Karpas-422 (cell line): ENCODE data around the gene LRRFIP1. TPM values are rescaled to one million over a fixed set of nuclear protein-coding genes. Genes with fewer than 3 reads are reported as not detected.

Experiments used
- DNase-seq: peaks from one replicate; pipeline ENCODE4 v3.0.0-alpha.2; 2015
- H2AFZ ChIP-seq: fragments of 200-600 bp; sonication (generic); 2 replicates; pipeline ENCODE4 v1.6.1; 2014; ENCODE audit warnings: antibody characterized with exemption, low read length, mixed read lengths
- H3K27ac ChIP-seq: fragments of 200-600 bp; sonication (generic); 2 replicates; pipeline ENCODE4 v1.5.1; 2014; ENCODE audit warnings: mild to moderate bottlenecking, low read length, moderate library complexity
- H3K27me3 ChIP-seq: fragments of 200-600 bp; sonication (generic); 2 replicates; pipeline ENCODE4 v1.6.1; 2014; ENCODE audit warnings: low read length, mixed read lengths
- H3K36me3 ChIP-seq: fragments of 200-600 bp; sonication (generic); 2 replicates; pipeline ENCODE4 v1.6.1; 2014; ENCODE audit warnings: low read length, mixed read lengths; ENCODE audit not compliant: insufficient read depth
- H3K4me1 ChIP-seq: fragments of 200-600 bp; sonication (generic); 2 replicates; pipeline ENCODE4 v1.6.1; 2014; ENCODE audit warnings: mild to moderate bottlenecking, low read length, mixed read lengths
- H3K4me2 ChIP-seq: fragments of 200-600 bp; sonication (generic); 2 replicates; pipeline ENCODE4 v1.6.1; 2014; ENCODE audit warnings: low read length, low read depth, mild to moderate bottlenecking; ENCODE audit not compliant: poor library complexity, severe bottlenecking
- H3K4me3 ChIP-seq: fragments of 200-600 bp; sonication (generic); 2 replicates; pipeline ENCODE4 v1.5.1; 2014; ENCODE audit warnings: mild to moderate bottlenecking, antibody characterized with exemption, low read length, mixed read lengths
- H3K79me2 ChIP-seq: fragments of 200-600 bp; sonication (generic); 2 replicates; pipeline ENCODE4 v1.6.1; 2014; ENCODE audit warnings: mild to moderate bottlenecking, low read length, mixed read lengths
- H3K9ac ChIP-seq: fragments of 200-600 bp; sonication (generic); 2 replicates; pipeline ENCODE4 v1.6.0; 2014; ENCODE audit warnings: low read length
- H3K9me2 ChIP-seq: fragments of 200-600 bp; sonication (generic), shearing (Covaris generic); replicated peaks from 2 replicates; pipeline ENCODE4 v1.6.0; 2014; ENCODE audit warnings: mild to moderate bottlenecking, low read length, moderate library complexity; ENCODE audit not compliant: insufficient read depth
- H3K9me3 ChIP-seq: fragments of 300-700, 200-600 bp; sonication (generic); 2 replicates; pipeline ENCODE4 v1.6.1; 2014; ENCODE audit warnings: low read length, mixed read lengths
- H4K20me1 ChIP-seq: fragments of 200-600 bp; sonication (generic); 2 replicates; pipeline ENCODE4 v1.6.1; 2014; ENCODE audit warnings: mild to moderate bottlenecking, antibody characterized with exemption, low read length, low read depth; ENCODE audit not compliant: insufficient read depth
- total RNA-seq: library from RNA; depleted of rRNA; stranded (reverse); fragments of >200 nt; shearing (Covaris generic); gene quantifications from 2 replicates; pipeline ENCODE4 v1.2.3, GENCODE V29; 2014; ENCODE audit warnings: low replicate concordance

The LRRFIP1 gene
- total RNA-seq, 1 experiment from 2014 or later = 29.9 TPM

- no peak overlapping the region for H3K4me2 ChIP-seq
- H3K9ac ChIP-seq = no peak overlapping the region
- no peaks in the 10 kb centered on the region for H4K20me1 ChIP-seq
- H3K27me3 ChIP-seq = no peaks in the 10 kb centered on the region
- no peak overlapping the region for H3K4me3 ChIP-seq
- DNase-seq = no peak
- no peaks in the 10 kb centered on the region for H3K4me1 ChIP-seq
- no peaks in the 10 kb centered on the region for H3K9me3 ChIP-seq
- H3K79me2 ChIP-seq = no peaks in the 10 kb centered on the region
- H3K27ac ChIP-seq = no peak overlapping the region
- no peaks in the 10 kb centered on the region for H3K9me2 ChIP-seq
- no peak overlapping the region for H2AFZ ChIP-seq
- no peaks in the 10 kb centered on the region for H3K36me3 ChIP-seq
Observed at GRCh38 chr2:237648016-237648381, 20.6 kb downstream of the LRRFIP1 start.

GRCh38 chr2:237649541-237650454 lies 22.4 kb downstream of the LRRFIP1 start:
- no peak for DNase-seq

GRCh38 chr2:237650455-237650850 lies 23.1 kb downstream of the LRRFIP1 start:
- Histone ChIP-seq H3K9me2 (no peaks in the 10 kb centered on the region), H3K9me3 (no peaks in the 10 kb centered on the region), H3K36me3 (no peaks in the 10 kb centered on the region), H3K4me1 (peaks cover 5% of the 10 kb centered on the region; the same call in 1 of the 2 replicates), H3K4me3 (no peak overlapping the region), H3K4me2 (no peak overlapping the region), H4K20me1 (no peaks in the 10 kb centered on the region), H3K79me2 (no peaks in the 10 kb centered on the region), H3K27me3 (no peaks in the 10 kb centered on the region), H2AFZ (no peak overlapping the region), H3K9ac (no peak overlapping the region), H3K27ac (no peak overlapping the region)
- DNase-seq = no peak

More at GRCh38 chr2:237649541-237650454, 22.4 kb downstream of the LRRFIP1 start:
- no peaks in the 10 kb centered on the region for H3K9me2 ChIP-seq
- H2AFZ ChIP-seq = no peak overlapping the region
- H3K4me1 ChIP-seq = peaks cover 5% of the 10 kb centered on the region; the same call in 1 of the 2 replicates
- H4K20me1 ChIP-seq = no peaks in the 10 kb centered on the region
- no peaks in the 10 kb centered on the region for H3K27me3 ChIP-seq
- no peak overlapping the region for H3K4me2 ChIP-seq
- H3K27ac ChIP-seq = no peak overlapping the region
- H3K36me3 ChIP-seq = no peaks in the 10 kb centered on the region
- no peaks in the 10 kb centered on the region for H3K9me3 ChIP-seq
- no peak overlapping the region for H3K4me3 ChIP-seq
- H3K9ac ChIP-seq = no peak overlapping the region
- H3K79me2 ChIP-seq = no peaks in the 10 kb centered on the region

- H3K9ac ChIP-seq = no peak overlapping the region
- H3K9me3 ChIP-seq = no peaks in the 10 kb centered on the region
- H3K27ac ChIP-seq = no peak overlapping the region
- no peaks in the 10 kb centered on the region for H3K9me2 ChIP-seq
- DNase-seq = no peak
- H3K4me3 ChIP-seq = no peak overlapping the region
- no peaks in the 10 kb centered on the region for H3K36me3 ChIP-seq
- no peak overlapping the region for H2AFZ ChIP-seq
- H3K4me1 ChIP-seq = peaks cover 5% of the 10 kb centered on the region; the same call in 1 of the 2 replicates
- no peaks in the 10 kb centered on the region for H3K27me3 ChIP-seq
- no peaks in the 10 kb centered on the region for H4K20me1 ChIP-seq
- no peaks in the 10 kb centered on the region for H3K79me2 ChIP-seq
- no peak overlapping the region for H3K4me2 ChIP-seq
Observed at GRCh38 chr2:237651761-237652160, 24.4 kb downstream of the LRRFIP1 start.

- Histone ChIP-seq H3K79me2 (no peaks in the 10 kb centered on the region), H3K4me2 (no peak overlapping the region), H3K4me1 (peaks cover 5% of the 10 kb centered on the region; the same call in 1 of the 2 replicates), H2AFZ (no peak overlapping the region), H3K27me3 (no peaks in the 10 kb centered on the region), H3K27ac (no peak overlapping the region), H4K20me1 (no peaks in the 10 kb centered on the region), H3K4me3 (no peak overlapping the region), H3K9me2 (no peaks in the 10 kb centered on the region), H3K36me3 (no peaks in the 10 kb centered on the region), H3K9me3 (no peaks in the 10 kb centered on the region), H3K9ac (no peak overlapping the region)
- DNase-seq = no peak
Observed at GRCh38 chr2:237652181-237652580, 24.8 kb downstream of the LRRFIP1 start.

- no peak overlapping the region for H3K4me3 ChIP-seq
- H3K27me3 ChIP-seq = no peaks in the 10 kb centered on the region
- no peak overlapping the region for H3K27ac ChIP-seq
- H3K9me2 ChIP-seq = no peaks in the 10 kb centered on the region
- H4K20me1 ChIP-seq = no peaks in the 10 kb centered on the region
- no peak for DNase-seq
- peaks cover 5% of the 10 kb centered on the region; the same call in 1 of the 2 replicates for H3K4me1 ChIP-seq
- H3K36me3 ChIP-seq = no peaks in the 10 kb centered on the region
- no peak overlapping the region for H2AFZ ChIP-seq
- no peak overlapping the region for H3K9ac ChIP-seq
- H3K79me2 ChIP-seq = no peaks in the 10 kb centered on the region
- no peak overlapping the region for H3K4me2 ChIP-seq
- no peaks in the 10 kb centered on the region for H3K9me3 ChIP-seq
Observed at GRCh38 chr2:237652854-237653253, 25.5 kb downstream of the LRRFIP1 start.

GRCh38 chr2:237653776-237654558 lies 26.6 kb downstream of the LRRFIP1 start:
- H3K9me3 ChIP-seq = no peaks in the 10 kb centered on the region
- H3K4me1 ChIP-seq = peaks cover 5% of the 10 kb centered on the region; the same call in 1 of the 2 replicates
- no peak overlapping the region for H3K4me2 ChIP-seq
- H3K9ac ChIP-seq = no peak overlapping the region
- H2AFZ ChIP-seq = no peak overlapping the region
- DNase-seq = no peak
- no peaks in the 10 kb centered on the region for H3K9me2 ChIP-seq
- H3K27me3 ChIP-seq = no peaks in the 10 kb centered on the region
- H3K36me3 ChIP-seq = no peaks in the 10 kb centered on the region
- no peaks in the 10 kb centered on the region for H4K20me1 ChIP-seq
- no peak overlapping the region for H3K4me3 ChIP-seq
- H3K79me2 ChIP-seq = no peaks in the 10 kb centered on the region
- no peak overlapping the region for H3K27ac ChIP-seq

- no peaks in the 10 kb centered on the region for H3K79me2 ChIP-seq
- no peaks in the 10 kb centered on the region for H4K20me1 ChIP-seq
- no peak overlapping the region for H3K27ac ChIP-seq
- no peaks in the 10 kb centered on the region for H3K27me3 ChIP-seq
- H3K4me2 ChIP-seq = no peak overlapping the region
- no peak overlapping the region for H3K4me3 ChIP-seq
- no peaks in the 10 kb centered on the region for H3K9me3 ChIP-seq
- no peaks in the 10 kb centered on the region for H3K9me2 ChIP-seq
- H3K4me1 ChIP-seq = peaks cover 5% of the 10 kb centered on the region; the same call in 1 of the 2 replicates
- no peak overlapping the region for H3K9ac ChIP-seq
- no peak for DNase-seq
- H3K36me3 ChIP-seq = no peaks in the 10 kb centered on the region
- H2AFZ ChIP-seq = no peak overlapping the region
Observed at GRCh38 chr2:237657063-237657462, 29.7 kb downstream of the LRRFIP1 start.
